GM21529 (cell line): ENCODE results near the gene AQP4.

Source experiments
- ATAC-seq: cut with Tn5 transposase; IDR thresholded peaks from one replicate; pipeline ENCODE4 v1.9.1; 2021; ENCODE audit not compliant: unreplicated experiment

The AQP4 gene

GRCh38 chr18:26865557-26865956 lies at the start of gene AQP4:
TSS of gene AQP4 (minus strand) at chr18:26865707. CDS start at chr18:26865689, 18 bp downstream.
- ATAC-seq: no peak

GRCh38 chr18:26911840-26912239 lies 46.3 kb upstream of the AQP4 start:
- ATAC-seq: no peak

- ATAC-seq: no peak
Measured at GRCh38 chr18:26909599-26910290, 44.2 kb upstream of the AQP4 start.

- no peak for ATAC-seq
Measured at GRCh38 chr18:26908906-26909305, 43.4 kb upstream of the AQP4 start.

GRCh38 chr18:26902291-26902690 lies 36.8 kb upstream of the AQP4 start:
- no peak for ATAC-seq

GRCh38 chr18:26901020-26901419 lies 35.5 kb upstream of the AQP4 start:
- ATAC-seq: no peak

- ATAC-seq: no peak
Measured at GRCh38 chr18:26894426-26894825, 28.9 kb upstream of the AQP4 start.

GRCh38 chr18:26893996-26894395 lies 28.5 kb upstream of the AQP4 start:
- ATAC-seq: no peak

GRCh38 chr18:26888259-26888658 lies 22.8 kb upstream of the AQP4 start:
- ATAC-seq: no peak

GRCh38 chr18:26875040-26875654 lies 9.6 kb upstream of the AQP4 start:
- no peak for ATAC-seq

- no peak for ATAC-seq
Measured at GRCh38 chr18:26874283-26874682, 8.8 kb upstream of the AQP4 start.

- ATAC-seq: no peak
Measured at GRCh38 chr18:26869640-26870039, 4.1 kb upstream of the AQP4 start.

- no peak for ATAC-seq
Measured at GRCh38 chr18:26868968-26869586, 3.6 kb upstream of the AQP4 start.

GRCh38 chr18:26867471-26867870 lies 2.0 kb upstream of the AQP4 start:
- ATAC-seq: no peak

GRCh38 chr18:26864658-26865057 lies 849 bp downstream of the AQP4 start:
- no peak for ATAC-seq

GRCh38 chr18:26863921-26864497 lies 1.5 kb downstream of the AQP4 start:
- no peak for ATAC-seq

- ATAC-seq: no peak
Measured at GRCh38 chr18:26863122-26863879, 2.2 kb downstream of the AQP4 start.

- ATAC-seq: no peak
Measured at GRCh38 chr18:26862084-26862483, 3.4 kb downstream of the AQP4 start.

GRCh38 chr18:26854292-26854881 lies 11.1 kb downstream of the AQP4 start:
- no peak for ATAC-seq

GRCh38 chr18:26853401-26853800 lies 12.1 kb downstream of the AQP4 start:
- ATAC-seq: no peak

GRCh38 chr18:26843760-26844159 lies 21.7 kb downstream of the AQP4 start:
- ATAC-seq: no peak
